GM06990 (cell line): Measurements from ENCODE around the gene DSTN.

ENCODE experiments used
- DNase-seq: peaks from one replicate; pipeline ENCODE4 v3.0.0-alpha.2; 2011; ENCODE audit not compliant: insufficient read length; ENCODE audit errors: extremely low read depth
- H3K27me3 ChIP-seq: replicated peaks from 2 replicates; pipeline ENCODE4 v1.6.0; 2011; ENCODE audit warnings: low read length; ENCODE audit not compliant: control insufficient read depth, insufficient read depth
- H3K36me3 ChIP-seq: 2 replicates; pipeline ENCODE4 v1.5.1; 2011; ENCODE audit warnings: low read length; ENCODE audit not compliant: control insufficient read depth, insufficient read depth
- H3K4me3 ChIP-seq: replicated peaks from 2 replicates; pipeline ENCODE4 v1.5.1; 2011; ENCODE audit warnings: low read depth, mild to moderate bottlenecking, control low read depth, low read length
- TF ChIP-seq, protein P1 (sequence below): IDR thresholded peaks from 2 replicates; pipeline ENCODE4 v1.5.1; 2011; ENCODE audit warnings: low read length, control low read depth, mild to moderate bottlenecking, inconsistent platforms; ENCODE audit not compliant: insufficient read depth, poor library complexity, severe bottlenecking

Gene DSTN

GRCh38 chr20:17602493-17602892, 32.6 kb downstream of the DSTN start:
- Histone ChIP-seq H3K36me3 (no peaks in the 10 kb centered on the region), H3K27me3 (no peaks in the 10 kb centered on the region), H3K4me3 (no peak overlapping the region)
- DNase-seq = no peak
- TF ChIP-seq, protein P1, sequence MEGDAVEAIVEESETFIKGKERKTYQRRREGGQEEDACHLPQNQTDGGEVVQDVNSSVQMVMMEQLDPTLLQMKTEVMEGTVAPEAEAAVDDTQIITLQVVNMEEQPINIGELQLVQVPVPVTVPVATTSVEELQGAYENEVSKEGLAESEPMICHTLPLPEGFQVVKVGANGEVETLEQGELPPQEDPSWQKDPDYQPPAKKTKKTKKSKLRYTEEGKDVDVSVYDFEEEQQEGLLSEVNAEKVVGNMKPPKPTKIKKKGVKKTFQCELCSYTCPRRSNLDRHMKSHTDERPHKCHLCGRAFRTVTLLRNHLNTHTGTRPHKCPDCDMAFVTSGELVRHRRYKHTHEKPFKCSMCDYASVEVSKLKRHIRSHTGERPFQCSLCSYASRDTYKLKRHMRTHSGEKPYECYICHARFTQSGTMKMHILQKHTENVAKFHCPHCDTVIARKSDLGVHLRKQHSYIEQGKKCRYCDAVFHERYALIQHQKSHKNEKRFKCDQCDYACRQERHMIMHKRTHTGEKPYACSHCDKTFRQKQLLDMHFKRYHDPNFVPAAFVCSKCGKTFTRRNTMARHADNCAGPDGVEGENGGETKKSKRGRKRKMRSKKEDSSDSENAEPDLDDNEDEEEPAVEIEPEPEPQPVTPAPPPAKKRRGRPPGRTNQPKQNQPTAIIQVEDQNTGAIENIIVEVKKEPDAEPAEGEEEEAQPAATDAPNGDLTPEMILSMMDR = no peak

- Histone ChIP-seq H3K36me3 (no peaks in the 10 kb centered on the region), H3K27me3 (no peaks in the 10 kb centered on the region), H3K4me3 (no peak overlapping the region)
- DNase-seq = no peak
- TF ChIP-seq, protein P1 = no peak
Observed at GRCh38 chr20:17605131-17605660, 35.3 kb downstream of the DSTN start.

DNA sequence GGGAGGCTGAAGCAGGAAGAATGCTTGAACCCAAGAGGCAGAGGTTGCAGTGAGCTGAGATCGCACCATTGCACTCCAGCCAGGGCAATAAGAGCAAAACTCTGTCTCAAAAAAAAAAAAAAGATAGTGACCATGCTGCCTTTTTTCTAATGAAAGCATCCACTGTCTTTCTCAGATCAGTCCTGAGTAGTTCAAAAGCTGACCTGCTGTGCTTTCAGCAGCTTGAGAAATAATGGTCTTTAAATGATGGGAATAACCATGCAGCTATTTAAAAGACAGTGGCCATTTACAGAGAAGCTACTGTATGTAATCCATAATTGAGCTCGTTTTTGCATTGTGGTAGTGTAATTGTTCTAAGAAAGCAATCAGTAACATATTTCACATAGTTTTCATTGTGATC, 36.1 kb downstream of the DSTN start:
- no peaks in the 10 kb centered on the region for H3K27me3 ChIP-seq
- DNase-seq = no peak
- no peak overlapping the region for H3K4me3 ChIP-seq
- TF ChIP-seq, protein P1 = no peak
- no peaks in the 10 kb centered on the region for H3K36me3 ChIP-seq

- H3K4me3 ChIP-seq = no peak overlapping the region
- H3K36me3 ChIP-seq = 0 out of 2 replicates have a peak, but pooled peaks cover 2% of the 10 kb centered on the region
- TF ChIP-seq, protein P1 = no peak
- H3K27me3 ChIP-seq = no peaks in the 10 kb centered on the region
- no peak for DNase-seq
Observed at GRCh38 chr20:17608701-17609497, 39.0 kb downstream of the DSTN start.

- no peak for DNase-seq
- TF ChIP-seq, protein P1 = no peak
Observed at GRCh38 chr20:17609811-17610377, 40.0 kb downstream of the DSTN start.

More at GRCh38 chr20:17609811-17610377, 40.0 kb downstream of the DSTN start:
- Histone ChIP-seq H3K27me3 (no peaks in the 10 kb centered on the region), H3K4me3 (no peak overlapping the region), H3K36me3 (peaks cover 2% of the 10 kb centered on the region; the same call in 1 of the 2 replicates)
